CD1c-positive myeloid dendritic cell (primary cell): ENCODE results near the gene CREB3.

Experiments used
- DNase-seq: peaks from one replicate; pipeline ENCODE4 v3.0.0-alpha.2; 2016; ENCODE audit errors: extremely low spot score

CREB3 gene

DNA sequence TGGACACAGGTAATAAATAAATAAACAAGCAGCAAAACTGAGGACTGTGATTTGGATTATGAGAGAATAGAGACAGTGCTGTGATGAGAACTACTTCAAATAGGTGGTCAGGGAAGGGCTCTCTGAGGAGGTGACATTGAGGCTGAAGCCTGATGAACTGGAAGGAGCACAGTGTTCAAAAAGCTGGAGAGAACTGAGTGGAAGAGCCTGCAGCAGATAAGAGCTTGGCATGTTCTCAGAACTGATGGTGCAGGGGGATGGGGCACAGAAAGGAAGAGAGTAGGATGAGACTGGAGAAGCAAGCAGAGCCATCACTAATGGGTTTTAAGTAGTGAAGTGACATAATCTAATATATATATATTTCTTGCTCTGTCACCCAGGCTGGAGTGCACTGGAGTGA is 31.5 kb upstream of the CREB3 start:
- DNase-seq, result no peak

- DNase-seq, result no peak
Measured at GRCh38 chr9:35702696-35703095, 29.8 kb upstream of the CREB3 start.

DNA sequence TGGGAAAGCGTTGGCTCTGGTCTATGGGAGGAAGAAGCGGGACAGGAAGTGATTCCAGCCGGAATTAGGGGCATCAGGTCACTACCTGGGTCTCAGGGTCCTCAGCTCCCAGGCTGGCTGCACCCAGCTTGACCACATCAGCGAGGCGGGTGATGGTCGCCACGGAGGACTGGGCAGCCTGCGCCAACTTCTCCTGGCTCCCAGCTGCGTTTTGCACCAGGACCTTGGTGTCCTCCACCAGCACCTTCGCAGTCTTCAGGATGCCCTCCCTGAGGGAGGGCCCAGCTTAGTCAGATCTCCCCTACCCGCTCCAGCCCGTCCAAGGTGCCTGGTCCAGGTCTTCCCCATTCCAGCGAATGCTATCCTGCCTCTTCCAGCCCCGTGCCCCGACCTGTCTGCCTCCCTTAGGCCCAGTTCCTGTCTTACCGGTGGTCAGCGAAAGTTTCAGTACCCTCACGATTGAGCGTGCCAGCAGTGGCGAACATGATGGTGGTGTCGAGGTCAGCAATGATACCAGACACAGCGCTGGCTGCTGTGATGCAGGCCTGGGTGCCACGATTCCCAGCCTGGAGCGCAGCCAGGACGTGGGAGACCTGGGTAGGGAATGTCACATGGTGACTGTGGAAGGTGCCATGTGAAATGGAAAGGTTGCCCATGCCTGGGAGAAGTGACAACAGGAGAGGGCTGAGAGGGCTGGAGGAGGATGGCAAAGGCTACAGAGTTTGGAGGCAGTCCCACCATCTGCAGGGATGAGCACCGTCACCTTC is 28.4 kb upstream of the CREB3 start:
- DNase-seq, result no peak

GRCh38 chr9:35705372-35705771 is 27.1 kb upstream of the CREB3 start:
- no peak for DNase-seq

DNA sequence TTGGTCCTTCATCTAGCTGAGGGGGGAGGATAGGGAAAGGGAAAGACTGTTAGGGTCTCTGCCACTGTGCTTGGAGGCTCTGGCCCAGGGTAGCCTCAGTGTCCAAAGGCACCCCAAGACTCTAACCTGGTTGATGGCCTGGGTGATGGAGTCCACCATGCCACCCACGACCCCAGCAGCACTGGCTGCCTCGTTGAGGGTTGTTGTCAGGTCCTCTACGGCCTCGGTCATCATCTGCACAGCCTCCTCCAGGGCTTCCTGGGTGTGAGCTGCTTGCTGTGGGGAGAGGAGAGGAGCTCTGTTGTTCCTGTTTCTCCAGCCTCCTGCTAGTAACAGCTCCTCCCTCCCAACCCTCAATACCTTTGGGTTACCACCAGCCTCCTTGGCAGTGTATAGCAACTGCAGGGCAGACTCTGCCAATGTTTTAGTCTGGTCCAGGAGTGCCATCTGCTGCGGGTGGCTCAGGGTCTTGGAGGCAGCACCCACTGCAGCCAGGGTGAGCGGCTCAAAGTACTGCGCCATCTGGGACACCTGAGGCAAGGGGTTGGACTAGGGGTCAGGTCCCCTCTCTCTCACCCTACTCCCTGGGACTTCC is 26.5 kb upstream of the CREB3 start:
- DNase-seq, result no peak

DNA sequence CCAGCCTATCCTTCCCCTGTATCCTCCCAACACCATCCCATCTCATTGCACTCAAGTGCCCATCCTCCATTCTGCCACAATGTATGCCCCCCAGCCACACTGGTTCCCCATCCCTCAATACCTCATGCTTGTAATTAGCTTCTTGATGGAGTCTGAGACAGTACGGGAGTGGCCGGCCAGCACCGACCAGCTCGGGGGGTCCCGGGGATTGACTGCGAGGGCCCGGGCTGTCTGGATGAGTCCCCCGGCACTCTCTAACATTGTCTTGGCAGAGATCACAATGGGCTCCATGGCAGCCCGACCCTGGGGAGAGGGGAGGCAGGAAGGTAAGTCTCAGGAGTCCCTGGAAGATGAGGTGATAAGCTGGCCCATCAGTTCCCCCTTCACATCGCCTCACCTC is 25.5 kb upstream of the CREB3 start:
- DNase-seq, result no peak

DNA sequence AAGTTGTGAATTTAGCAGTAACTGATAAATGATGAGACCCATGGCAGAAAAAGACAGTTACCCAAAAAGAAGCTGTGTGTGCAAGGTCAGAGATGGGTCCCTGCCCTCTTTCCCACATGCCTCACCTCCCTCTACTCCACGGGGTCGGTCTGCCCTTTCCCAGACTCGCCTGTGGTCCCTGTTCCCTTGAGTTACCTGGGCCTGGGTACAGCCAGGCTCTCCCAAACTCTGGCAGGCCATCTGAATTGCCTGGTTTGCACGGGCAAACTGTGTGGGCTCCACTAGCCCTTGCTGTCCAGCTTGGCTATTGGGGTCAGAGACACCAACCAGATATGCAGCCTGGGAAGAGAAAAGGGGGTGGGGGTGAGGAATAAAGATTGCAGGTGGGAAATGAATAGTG is 24.3 kb upstream of the CREB3 start:
- no peak for DNase-seq

GRCh38 chr9:35710818-35711500 is 21.5 kb upstream of the CREB3 start:
- DNase-seq, result no peak

DNA sequence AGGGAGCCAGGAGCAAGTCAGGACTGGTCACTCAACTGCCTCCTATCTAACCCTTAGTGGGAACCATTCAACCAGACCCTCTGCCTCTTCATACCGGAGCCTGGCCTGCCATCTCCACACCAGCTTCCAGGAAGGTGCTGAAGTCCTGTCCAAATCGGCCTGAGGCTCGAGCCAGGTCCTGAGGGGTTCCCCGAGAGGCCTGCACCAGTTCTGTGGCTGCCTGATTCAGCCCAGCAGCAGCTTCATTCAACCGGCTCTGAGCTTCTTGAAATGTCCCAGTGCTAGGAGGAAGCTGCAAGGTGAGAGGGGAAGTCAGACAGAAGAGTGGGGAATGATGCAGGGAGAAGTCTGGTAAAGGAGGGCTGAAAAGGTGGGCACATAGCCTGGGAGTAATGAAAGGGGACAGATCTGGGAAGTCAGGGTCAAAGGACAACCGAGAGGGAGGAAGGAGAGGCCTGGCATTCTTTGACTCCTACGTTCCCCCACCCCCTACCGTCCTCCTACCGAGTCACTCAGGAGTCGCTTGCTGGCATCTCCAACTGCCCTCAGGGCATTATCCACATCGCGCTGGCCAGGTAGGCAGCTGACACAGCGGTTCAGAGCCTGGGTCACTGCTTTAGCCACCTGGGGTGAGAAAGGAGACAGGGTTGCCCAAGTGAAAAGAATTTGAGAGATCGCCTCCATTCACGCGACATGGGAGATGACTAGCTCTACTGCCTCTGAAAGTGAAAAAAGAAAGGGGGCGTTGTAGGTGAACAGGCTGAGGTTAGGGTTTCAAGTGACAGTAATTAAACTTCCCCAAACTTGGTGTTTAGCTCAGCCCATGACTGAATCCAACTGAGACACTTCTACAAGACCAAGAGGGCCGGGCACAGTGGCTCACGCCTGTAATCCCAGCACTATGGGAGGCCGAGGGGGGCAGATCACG is 20.7 kb upstream of the CREB3 start:
- DNase-seq, result no peak

DNA sequence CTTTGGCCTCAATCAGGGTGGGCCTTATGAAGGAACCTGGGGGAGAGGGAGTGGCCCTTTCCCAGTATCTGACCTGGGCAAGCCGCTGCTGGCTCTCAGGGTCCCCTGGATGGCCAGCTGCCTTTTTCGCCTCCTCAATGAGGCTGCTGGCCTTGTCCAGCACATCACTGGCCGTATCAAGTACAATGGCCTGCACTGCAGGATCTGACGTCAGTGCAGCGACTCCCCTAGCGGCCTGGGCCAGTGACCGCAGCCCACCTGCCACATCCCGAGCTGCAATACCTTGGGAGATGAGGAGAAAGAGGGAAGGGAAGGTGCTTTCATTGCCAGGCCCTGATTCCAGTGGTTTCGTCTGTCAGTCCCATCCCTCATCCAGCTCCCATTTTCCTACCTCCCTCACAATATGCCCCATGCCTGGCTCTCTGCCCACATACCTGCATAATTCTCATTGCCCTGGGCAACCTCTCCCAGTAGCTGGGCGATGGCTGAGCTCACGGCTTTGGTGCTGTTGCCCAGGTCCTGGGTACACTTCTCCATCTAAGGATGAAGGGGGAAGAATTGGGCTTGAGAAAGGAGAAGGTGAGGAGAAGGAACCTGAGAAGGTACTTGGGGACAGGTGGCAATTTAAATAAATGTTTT is 19.6 kb upstream of the CREB3 start:
- DNase-seq, result no peak

DNA sequence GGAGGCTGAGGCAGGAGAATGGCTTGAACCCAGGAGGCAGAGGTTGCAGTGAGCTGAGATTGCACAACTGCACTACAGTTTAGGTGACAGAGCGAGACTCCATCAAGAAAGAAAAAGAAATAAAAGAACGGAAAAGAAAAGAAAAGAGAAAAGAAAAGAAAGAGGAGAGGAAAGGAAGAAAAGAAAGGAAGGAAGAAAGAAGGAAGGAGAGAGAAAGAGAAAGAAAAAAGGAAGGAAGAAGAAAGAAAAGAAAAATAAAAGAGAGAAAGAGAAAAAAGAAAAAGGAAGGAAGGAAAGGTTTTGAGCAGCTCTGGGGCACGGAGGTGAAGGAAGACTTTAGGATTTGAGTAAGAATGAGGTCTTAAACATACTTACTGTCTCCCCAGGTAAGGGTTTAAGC is 18.9 kb upstream of the CREB3 start:
- DNase-seq, result no peak

DNA sequence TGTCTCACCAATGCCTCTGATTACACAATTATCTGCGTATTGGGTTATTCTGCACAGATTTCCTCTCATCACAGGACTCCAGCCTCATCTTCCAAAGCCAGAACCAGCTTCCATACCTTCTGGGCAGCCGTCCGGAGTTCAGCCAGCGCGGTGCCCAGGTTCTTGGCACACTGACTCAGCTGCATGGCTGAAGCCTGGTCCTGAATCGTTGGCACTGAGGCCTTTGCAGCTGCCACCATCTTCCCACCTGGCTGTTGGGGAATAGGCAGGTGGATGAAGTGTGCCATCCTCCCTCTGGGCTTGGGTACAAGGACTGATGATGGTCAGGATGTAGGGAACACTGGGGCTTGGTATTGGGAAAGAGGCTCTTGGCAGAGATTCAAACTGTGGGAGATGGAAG is 18.3 kb upstream of the CREB3 start:
- DNase-seq, result no peak

- no peak for DNase-seq
Measured at GRCh38 chr9:35714579-35715252, 17.8 kb upstream of the CREB3 start.

DNA sequence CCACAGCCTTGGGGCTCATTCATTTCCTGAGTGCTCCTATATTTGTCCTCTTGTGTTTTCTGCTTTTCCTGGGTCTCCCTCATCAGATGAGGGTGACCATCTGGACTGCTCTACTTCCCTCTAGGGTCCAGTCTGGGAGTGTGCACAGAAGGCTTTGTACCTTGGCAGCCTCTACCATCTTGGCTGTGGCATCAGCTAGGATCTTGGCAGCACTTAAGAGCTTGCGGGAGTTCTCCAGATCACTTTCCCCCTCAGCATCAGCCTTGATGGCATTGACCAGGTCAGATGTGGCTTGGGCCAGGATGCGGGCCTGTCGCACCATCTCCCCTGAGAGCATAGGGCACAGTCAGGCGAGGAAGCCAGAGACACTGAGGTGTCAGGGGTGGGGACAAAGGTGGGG is 16.2 kb upstream of the CREB3 start:
- no peak for DNase-seq

DNA sequence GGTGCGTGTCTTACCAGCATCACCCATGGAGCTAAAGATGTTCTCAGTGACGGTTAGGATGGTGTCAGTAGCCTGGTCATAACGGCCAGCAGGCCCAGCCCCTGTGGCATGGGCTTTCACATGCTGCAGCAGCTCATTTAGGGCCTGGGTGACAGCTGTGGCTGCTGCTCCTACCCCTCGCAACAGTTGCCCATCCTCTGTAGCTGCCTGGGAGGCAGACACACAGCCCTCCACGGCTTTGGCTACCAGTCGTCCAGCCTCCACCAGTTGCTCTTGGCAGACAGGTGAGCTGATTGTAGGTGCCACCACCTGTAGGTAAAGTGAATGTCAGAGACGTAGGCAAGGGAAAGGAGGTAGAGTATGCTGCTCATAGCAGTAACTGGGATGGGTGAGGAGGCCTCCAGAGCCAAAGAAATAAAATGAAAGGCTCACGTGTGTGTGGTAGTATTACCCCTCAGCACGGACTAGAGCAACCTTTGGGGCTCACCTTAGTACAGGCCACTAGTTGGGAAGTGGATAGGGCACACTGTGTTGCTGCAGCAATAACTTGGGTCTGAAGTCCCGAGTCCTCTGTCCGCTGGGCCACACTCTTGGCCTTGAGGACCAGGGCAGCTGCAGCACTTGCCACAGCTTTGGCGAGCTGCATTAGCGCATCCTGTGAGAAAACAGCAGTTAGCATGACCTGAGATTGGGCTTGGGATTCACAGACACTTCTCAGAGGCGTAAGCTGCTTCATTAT is 15.2 kb upstream of the CREB3 start:
- no peak for DNase-seq

DNA sequence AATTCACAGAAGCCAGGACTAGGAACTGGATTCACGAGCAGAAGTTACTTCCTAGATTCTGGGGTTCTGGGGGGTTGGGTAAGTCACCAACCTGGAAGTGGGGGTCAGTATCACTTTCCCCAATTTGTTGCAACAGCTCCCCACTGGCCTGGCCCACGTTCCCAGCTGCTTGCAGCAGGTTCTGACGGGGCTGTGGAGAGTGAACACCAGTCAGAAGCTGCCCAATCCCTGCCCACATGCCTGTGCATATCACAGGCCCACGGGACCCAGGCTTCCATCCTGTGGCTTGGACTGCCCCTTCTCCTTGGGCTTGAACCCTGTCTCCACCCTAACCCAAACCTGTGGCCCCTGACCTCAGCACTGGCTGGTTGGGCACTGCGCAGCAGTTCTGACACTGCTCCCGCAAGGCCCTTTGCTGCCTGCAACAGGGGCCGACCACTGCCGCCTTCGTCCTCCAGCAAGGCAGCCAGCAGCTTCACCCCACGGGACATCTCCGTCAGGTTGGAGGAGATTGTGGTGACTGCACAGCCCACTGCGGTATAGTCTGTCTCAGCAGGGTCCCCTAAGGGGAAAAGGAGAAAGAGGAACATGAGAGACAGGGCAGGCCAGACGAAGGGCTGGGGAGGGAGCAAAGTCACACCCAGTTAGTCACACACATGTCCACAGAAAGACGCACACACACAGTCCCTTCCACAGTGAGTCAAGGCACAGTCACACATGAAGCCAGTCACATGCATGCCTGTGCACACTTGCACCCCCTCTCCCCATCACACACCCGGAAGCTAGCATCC is 13.6 kb upstream of the CREB3 start:
- DNase-seq, result no peak

GRCh38 chr9:35719546-35719945 is 12.9 kb upstream of the CREB3 start:
- DNase-seq, result no peak

- DNase-seq, result no peak
Measured at GRCh38 chr9:35723426-35723825, 9.0 kb upstream of the CREB3 start.

DNA sequence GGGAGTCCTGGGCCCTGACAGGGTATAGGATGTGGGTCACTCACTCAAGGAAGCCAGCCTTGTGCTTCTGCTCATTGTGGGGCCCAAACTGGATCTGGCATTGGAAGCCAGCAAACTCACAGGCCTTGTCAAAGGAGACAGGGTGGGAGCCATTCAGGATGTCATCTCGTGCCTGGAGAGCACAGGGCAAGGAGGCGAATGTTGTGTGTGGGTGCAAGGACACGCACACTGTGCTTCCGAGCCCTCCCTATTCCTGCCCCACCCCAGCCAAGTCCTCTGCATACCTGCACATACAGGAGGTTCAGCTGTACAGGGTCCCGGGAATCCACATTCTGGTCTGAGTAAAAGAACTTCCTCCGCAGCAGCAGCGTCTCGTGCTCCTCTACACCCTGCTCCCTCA is 8.6 kb upstream of the CREB3 start:
- no peak for DNase-seq

GRCh38 chr9:35725362-35725761 is 7.1 kb upstream of the CREB3 start:
- DNase-seq, result no peak
